ENCODE results near the gene YLPM1.

GRCh38 chr14:74853581-74853980, 90.5 kb downstream of the YLPM1 start:
- TF ChIP-seq POLR2A (IDR thresholded peaks at IDR 0.05) (no peak), CTCF (IDR thresholded peaks at IDR 0.05) (no peak)
